ENCODE data around the gene CGREF1. TPM values are rescaled to one million over a fixed set of nuclear protein-coding genes. Genes with fewer than 3 reads are reported as not detected.

The CGREF1 gene
- total RNA-seq, 1 experiment from 2014 or later, result 0.37 TPM

GRCh38 chr2:27125104-27125503, 6.2 kb upstream of the CGREF1 start:
- BruUV-seq (replicated peaks), result no TSS peak
- DNase-seq, result no peak
- POLR2A ChIA-PET (ENCODE audit: unreplicated experiment), result no interaction called here

GRCh38 chr2:27123302-27124150, 4.6 kb upstream of the CGREF1 start, which contains the start of gene ABHD1:
ABHD1 (plus strand) TSS chr2:27123815; CDS start chr2:27123949, 134 bp downstream.
- H3K27me3 ChIP-seq (ENCODE audit: insufficient read depth, low read depth), result peaks cover 49% of the 10 kb centered on the region
- no peaks in the 10 kb centered on the region for H3K9me3 ChIP-seq (ENCODE audit: insufficient read depth, low read depth)
- no peaks in the 10 kb centered on the region for H3K4me1 ChIP-seq (replicated peaks; ENCODE audit: insufficient read depth)
- no TSS peak for BruUV-seq (replicated peaks)
- peak in 1 of 2 experiments; percentile 61 for DNase-seq
- H3K9me2 ChIP-seq (ENCODE audit: insufficient read depth), result no peaks in the 10 kb centered on the region
- no peaks in the 10 kb centered on the region for H3K79me2 ChIP-seq (ENCODE audit: low read depth)
- intact Hi-C loops (cut with micrococcal nuclease; ENCODE audit: unreplicated experiment), result no loop called here
- TF ChIP-seq EZH2 (IDR thresholded peaks at IDR 0.05; ENCODE audit: low read depth), result no peak
- H3K4me3 ChIP-seq, result peak within 1 kb of the TSS; percentile 59; the same call in 1 of the 2 replicates
- H3K4me2 ChIP-seq, result peak within 1 kb of the TSS; percentile 84
- H3F3A ChIP-seq (ENCODE audit: insufficient read depth, low read depth), result no peaks in the 10 kb centered on the region
- H2AFZ ChIP-seq, result peak within 1 kb of the TSS; percentile 75
- no peaks in the 10 kb centered on the region for H4K20me1 ChIP-seq (ENCODE audit: insufficient read depth)
- no peaks in the 10 kb centered on the region for H3K36me3 ChIP-seq (ENCODE audit: low read depth)
- CTCF ChIA-PET, result interaction anchor here (1.0 kb wide), 1 partner anchor 179 kb away, joined by 3 read pairs; no protein-coding TSS in a partner anchor
- H3K27ac ChIP-seq, result no peak within 1 kb of the TSS
- POLR2A ChIA-PET (ENCODE audit: unreplicated experiment), result interaction anchor here (0.6 kb wide), 1 partner anchor 11 kb away, joined by 3 read pairs; no protein-coding TSS in a partner anchor

More at GRCh38 chr2:27125104-27125503, 6.2 kb upstream of the CGREF1 start:
- no peaks in the 10 kb centered on the region for H3K9me2 ChIP-seq (ENCODE audit: insufficient read depth)
- CTCF ChIA-PET, result interaction anchor here (0.7 kb wide), 1 partner anchor 24 kb away, joined by 5 read pairs; the partner anchor contains the start of gene TCF23
- H2AFZ ChIP-seq, result no peak overlapping the region
- no peak overlapping the region for H3K4me2 ChIP-seq
- no peaks in the 10 kb centered on the region for H3K9me3 ChIP-seq (ENCODE audit: insufficient read depth, low read depth)
- peaks cover 8% of the 10 kb centered on the region; the same call in 1 of the 2 replicates for H3F3A ChIP-seq (ENCODE audit: insufficient read depth, low read depth)
- H4K20me1 ChIP-seq (ENCODE audit: insufficient read depth), result no peaks in the 10 kb centered on the region
- H3K27ac ChIP-seq, result no peak overlapping the region
- peaks cover 42% of the 10 kb centered on the region for H3K27me3 ChIP-seq (ENCODE audit: insufficient read depth, low read depth)
- H3K79me2 ChIP-seq (ENCODE audit: low read depth), result no peaks in the 10 kb centered on the region
- H3K36me3 ChIP-seq (ENCODE audit: low read depth), result no peaks in the 10 kb centered on the region
- TF ChIP-seq EZH2 (IDR thresholded peaks at IDR 0.05; ENCODE audit: low read depth) (no peak), CTCF (conservative IDR thresholded peaks at IDR 0.05) (no peak)
- H3K4me1 ChIP-seq (replicated peaks; ENCODE audit: insufficient read depth), result no peaks in the 10 kb centered on the region
- intact Hi-C loops (cut with micrococcal nuclease; ENCODE audit: unreplicated experiment), result no loop called here
- no peak overlapping the region for H3K4me3 ChIP-seq

GRCh38 chr2:27122791-27123190, 3.9 kb upstream of the CGREF1 start:
- ChIA-PET POLR2A (ENCODE audit: unreplicated experiment) (interaction anchor here (0.6 kb wide), 1 partner anchor 10 kb away, joined by 3 read pairs; no protein-coding TSS in a partner anchor), CTCF (no interaction called here)
- Histone ChIP-seq H3K9me3 (ENCODE audit: insufficient read depth, low read depth) (no peaks in the 10 kb centered on the region), H3K27me3 (ENCODE audit: insufficient read depth, low read depth) (peaks cover 53% of the 10 kb centered on the region), H3F3A (ENCODE audit: insufficient read depth, low read depth) (no peaks in the 10 kb centered on the region), H3K9me2 (ENCODE audit: insufficient read depth) (no peaks in the 10 kb centered on the region), H3K36me3 (ENCODE audit: low read depth) (no peaks in the 10 kb centered on the region), H3K79me2 (ENCODE audit: low read depth) (no peaks in the 10 kb centered on the region), H3K4me1 (replicated peaks; ENCODE audit: insufficient read depth) (no peaks in the 10 kb centered on the region), H3K4me2 (peak overlapping the region; percentile 84; the same call in 1 of the 2 replicates), H2AFZ (no peak overlapping the region), H4K20me1 (ENCODE audit: insufficient read depth) (no peaks in the 10 kb centered on the region), H3K4me3 (no peak overlapping the region), H3K27ac (no peak overlapping the region)
- intact Hi-C loops (cut with micrococcal nuclease; ENCODE audit: unreplicated experiment), result no loop called here
- TF ChIP-seq EZH2 (IDR thresholded peaks at IDR 0.05; ENCODE audit: low read depth), result no peak
- no peak for TF ChIP-seq CTCF (conservative IDR thresholded peaks at IDR 0.05)
- BruUV-seq (replicated peaks), result no TSS peak
- DNase-seq, result no peak

All from PC-9 (cell line).